HG03520 (cell line): ENCODE data around the gene SMYD1.

Experiments
- ATAC-seq: cut with Tn5 transposase; IDR thresholded peaks from one replicate; pipeline ENCODE4 v1.9.1; 2021; ENCODE audit warnings: mild to moderate bottlenecking, moderate library complexity; ENCODE audit not compliant: unreplicated experiment

The SMYD1 gene

DNA sequence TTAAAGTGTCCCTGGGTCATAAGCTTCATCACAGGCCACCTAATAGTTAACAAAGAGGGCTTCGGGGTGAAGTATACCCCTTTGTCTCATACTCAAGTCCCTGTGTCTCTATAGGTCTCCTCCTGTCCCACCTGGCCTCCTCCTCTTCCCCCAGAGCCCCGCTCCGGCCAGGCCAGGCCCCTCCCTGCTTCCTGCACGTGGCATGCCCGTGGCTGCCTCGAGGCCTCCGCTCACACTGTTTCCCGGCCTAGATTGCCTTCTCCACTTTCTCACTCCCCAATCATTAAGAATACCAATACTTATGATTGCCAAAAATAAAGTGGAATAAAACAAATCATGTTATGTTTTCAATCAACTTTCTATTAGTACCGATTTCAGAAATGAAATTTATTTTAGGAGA lies 18.8 kb downstream of the SMYD1 start:
- no peak for ATAC-seq

DNA sequence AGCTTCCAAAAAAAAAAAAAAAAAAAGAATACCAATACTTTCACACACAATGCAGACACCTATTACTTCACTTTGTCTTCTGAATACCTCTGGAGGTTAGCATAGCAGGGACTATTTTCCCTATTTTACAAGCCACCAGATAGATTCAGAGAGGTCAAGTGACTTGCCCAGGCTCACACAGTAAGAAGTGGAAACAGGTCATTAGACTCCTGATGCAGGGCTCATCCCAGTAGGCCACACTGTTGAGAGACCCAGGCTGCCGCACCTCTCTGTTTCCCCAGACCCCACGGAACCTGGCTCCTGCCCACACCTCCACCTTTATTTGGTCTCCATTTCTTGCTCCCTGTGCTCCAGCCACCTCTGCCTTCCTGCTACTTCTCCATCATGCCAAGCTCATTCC lies 19.4 kb downstream of the SMYD1 start:
- no peak for ATAC-seq

DNA sequence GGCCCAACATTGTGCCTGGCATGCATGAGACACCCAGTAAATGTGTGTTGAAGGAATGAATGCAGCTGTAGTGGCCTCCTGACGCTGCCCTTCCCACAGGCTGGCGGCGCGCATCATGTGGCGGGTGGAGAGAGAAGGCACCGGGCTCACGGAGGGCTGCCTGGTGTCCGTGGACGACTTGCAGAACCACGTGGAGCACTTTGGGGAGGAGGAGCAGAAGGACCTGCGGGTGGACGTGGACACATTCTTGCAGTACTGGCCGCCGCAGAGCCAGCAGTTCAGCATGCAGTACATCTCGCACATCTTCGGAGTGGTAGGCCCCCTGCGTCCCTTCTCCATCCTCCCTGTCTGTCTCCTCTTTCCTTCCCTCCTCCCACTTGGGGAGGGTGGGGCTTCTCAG lies 20.1 kb downstream of the SMYD1 start:
- no peak for ATAC-seq

DNA sequence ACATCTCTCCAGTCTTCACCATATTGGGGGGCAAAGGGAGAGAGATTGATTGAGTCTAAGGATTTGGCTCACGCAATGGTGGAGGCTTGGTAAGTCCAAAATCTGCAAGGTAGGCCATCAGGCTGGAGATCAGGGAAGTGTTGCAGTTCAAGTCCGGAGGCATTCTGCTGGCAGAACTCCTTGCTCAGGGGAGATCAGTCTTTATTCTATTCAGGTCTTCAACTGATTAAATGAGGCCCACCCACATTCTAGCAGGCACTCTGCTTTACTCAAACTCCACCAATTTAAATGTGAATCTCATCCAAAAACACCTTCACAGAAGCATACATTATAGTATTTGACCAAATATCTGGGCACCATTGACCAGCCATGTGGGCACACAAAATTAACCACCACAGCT lies 21.4 kb downstream of the SMYD1 start:
- no peak for ATAC-seq

DNA sequence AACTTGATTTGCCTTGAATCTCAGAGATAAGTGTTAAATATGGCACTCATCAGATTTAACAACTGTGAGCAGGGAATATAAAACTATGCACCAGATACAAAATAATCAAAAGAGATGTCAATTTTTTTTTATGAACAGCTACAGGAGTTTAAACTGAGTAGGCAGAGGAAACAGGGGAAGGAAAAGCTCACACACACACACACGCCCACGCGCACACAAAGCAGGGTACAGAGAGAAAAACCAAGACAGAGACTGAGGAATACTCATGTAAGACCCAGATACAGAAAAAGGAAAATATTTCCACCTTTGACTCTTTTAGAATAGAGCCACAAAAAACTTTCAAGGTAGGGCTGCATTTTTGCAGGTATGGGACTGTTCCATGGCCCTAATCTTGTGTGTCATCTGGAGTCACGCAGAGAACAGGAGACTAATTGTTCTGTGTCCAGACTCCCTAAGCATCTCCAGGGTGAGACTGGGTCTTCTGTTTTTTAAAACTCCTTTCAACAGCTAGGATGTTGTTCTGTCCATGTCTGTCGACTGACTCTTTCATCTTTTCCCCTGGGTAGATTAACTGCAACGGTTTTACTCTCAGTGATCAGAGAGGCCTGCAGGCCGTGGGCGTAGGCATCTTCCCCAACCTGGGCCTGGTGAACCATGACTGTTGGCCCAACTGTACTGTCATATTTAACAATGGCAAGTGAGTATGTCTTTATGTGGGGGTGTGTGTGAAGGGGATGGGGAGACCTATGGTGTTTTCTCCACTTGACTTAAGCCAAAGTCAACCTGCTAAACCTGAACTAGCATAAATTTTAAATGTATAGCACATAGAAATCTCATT lies 23.0 kb downstream of the SMYD1 start:
- no peak for ATAC-seq

DNA sequence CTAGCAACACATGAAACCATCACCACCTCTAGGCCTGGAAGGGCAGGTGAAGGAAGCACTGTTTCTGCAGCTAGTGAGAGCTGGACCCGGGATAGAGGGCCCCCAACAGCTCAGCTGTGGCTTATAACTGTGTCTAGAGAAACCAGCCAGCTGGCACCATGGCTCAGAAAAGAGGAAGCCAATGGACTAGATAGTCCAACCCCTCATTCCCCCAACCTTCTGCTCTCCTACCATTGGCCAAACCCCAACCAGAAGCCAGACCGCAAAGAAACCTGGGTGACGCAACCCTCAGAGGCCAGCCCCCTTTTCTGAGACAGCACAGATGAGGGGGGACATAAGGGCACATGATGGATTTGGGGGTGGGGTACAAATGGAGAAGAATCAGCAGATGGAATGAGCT lies 24.3 kb downstream of the SMYD1 start:
- no peak for ATAC-seq

DNA sequence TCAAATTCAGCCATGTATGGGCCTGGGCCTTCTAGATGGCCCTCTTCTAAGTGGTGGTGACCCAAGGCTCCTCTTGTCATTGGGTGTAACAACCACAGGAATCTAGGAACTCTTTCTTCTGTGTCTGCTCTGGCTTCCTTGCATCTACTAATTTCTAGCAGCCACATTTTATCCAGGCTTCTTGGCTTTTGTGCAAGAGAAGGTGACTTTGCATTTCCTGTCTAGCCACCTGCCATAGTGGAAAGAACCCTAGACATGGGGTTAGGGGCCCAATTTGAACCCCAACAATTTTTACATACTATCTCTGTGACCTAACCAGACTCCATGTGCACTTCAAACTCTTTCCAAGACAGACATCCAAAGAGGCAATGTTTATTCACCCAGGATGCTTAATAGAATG lies 25.1 kb downstream of the SMYD1 start:
- no peak for ATAC-seq

DNA sequence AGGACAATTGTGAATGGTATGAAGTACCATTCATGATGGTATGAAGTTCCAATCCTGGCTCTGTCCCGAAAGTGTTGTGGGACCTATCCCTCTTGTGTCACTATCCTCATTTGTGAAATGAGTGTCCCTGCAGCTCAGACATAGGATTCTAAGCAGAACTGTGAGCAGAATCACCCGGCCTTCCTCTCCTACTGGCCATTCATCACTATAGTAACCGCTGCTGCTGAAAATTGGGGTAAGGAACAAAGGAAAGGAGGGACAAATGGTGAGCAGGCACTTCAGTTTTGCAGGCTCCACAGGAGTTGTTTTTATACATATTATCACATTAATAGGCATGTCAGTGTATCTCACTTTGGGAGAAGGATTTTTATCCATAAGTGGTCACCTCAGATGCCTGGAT lies 27.4 kb downstream of the SMYD1 start:
- no peak for ATAC-seq

DNA sequence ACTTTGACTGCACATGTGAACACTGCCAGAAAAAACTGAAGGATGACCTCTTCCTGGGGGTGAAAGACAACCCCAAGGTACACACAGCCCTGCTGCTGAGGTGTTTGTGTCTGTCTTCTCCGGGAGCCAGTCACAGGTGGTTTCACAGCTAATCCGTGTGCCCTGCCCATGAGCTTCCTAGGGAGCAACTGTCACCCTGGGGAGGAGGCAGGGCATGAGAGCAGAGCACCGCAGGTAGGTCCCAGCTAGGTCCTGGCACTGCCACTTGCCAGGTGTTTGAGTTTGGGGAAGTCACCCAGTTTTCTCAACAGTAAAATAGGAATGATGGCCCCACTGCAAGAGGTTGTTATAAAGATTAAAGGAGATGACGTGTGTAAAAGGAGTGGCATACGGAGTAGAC lies 29.1 kb downstream of the SMYD1 start:
- ATAC-seq: no peak

DNA sequence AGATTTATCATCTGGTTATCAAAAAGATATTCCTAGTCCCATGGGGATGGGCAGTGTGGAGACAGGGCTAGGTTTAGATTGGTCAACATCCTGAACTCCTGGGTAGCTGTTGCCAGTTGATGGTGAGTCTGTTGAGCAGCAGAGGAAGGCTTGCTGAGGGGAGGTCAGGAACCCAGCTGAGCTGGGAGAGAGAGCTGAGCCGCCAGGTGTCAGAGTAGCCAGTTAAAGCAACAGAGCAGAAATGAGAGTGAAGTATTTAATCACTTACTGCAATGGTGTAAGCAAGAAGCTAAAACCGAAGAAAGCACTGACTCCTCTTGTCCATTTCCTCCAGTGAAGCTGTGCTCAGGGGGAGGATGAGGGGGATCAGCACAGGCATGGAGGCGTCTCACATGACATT lies 29.6 kb downstream of the SMYD1 start:
- ATAC-seq: no peak

DNA sequence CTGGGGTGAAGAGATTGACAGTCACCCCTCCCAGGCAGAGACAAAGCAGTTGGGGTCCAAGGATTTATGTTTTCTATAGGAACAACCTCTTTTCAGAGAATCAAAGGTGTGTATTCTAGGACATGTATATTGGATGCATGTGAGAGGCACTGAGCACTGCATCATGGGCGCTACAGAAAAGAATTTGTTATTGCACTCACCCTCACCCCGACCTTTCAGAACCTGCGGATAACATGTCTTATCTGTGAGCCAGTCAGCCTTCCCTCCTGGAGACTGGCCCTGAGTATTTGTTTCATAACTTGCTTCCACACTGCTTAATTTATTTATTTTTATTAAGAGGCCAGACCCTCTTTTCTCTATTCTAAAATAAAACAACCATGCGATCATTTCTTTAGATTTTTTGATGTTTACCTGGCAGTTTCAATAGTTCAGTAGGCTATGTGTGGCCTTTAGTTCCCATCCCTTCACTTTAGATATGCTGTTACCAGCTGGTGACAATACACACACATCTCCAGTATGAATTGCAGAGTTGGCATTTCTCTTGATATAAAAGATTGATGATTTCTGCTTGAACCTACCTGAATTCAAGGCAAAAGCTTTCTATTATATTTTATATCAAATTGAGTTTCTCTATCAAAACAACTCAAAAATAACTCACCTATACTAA lies 30.4 kb downstream of the SMYD1 start:
- ATAC-seq: no peak

DNA sequence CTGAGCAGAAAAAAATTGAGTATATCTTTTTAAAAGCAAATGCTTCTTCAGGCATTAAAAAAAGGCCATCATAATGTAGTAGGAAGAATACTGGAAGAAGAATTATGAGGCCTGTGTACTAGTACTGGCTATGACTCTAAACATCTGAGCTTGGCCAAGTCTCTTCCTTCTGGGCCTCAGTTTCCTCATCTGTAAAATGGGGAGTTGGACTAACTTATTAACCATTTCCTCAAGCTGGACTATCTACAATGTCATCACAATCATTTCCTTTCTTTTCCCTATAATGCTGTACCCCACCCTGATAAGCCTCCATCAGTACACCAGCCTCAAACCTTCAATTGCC lies 30.9 kb downstream of the SMYD1 start:
- ATAC-seq: no peak

DNA sequence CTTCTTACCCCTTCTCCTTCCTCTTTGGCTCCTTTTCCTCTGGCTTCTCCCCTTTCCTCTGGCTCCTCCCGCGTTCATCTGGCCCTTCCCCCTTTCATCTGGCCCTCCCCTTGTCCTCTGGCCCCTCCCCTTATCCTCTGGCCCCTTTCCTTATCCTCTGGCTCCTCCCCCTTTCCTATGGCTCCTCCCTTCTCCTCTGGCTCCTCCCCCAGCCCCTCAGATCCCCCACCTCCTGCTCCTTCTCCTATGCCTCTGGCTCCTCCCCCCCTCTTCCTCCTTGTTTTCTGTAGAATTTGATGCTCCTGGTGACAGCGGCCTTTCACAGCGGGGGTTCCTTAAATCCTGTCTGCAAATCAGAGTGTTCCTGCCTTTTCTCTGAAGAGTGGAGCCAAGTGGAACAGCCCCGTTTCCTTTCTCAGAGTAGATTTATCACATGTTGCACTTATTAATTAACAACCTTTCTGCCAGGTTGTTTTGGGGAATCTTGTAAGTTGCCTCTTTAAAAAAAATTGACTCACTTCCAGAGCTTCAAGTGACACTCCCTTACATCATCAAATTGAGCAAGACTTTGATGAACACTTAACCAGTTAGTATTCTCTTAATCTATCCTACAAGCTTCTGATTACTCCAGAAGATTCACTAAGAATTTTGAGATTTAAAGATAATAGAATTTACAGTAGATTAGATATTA lies 32.3 kb downstream of the SMYD1 start:
- ATAC-seq: no peak

DNA sequence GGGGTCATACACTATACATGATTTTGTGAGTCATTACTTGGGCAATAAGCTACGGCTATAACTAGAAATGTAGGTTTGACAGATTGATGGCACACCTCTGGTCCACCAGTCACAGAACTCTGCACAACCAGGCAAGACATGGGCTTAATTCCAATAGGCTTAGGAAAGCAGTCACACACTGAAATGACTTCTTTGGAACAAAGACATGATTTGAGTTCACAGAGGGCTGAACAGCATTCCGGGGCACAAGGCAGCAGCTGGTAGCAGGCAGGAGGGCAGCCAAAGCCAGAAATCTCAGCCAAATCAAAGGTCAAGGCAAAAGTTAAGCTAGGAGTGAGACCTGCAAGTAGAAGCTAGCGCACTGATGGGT lies 32.8 kb downstream of the SMYD1 start:
- ATAC-seq: no peak

DNA sequence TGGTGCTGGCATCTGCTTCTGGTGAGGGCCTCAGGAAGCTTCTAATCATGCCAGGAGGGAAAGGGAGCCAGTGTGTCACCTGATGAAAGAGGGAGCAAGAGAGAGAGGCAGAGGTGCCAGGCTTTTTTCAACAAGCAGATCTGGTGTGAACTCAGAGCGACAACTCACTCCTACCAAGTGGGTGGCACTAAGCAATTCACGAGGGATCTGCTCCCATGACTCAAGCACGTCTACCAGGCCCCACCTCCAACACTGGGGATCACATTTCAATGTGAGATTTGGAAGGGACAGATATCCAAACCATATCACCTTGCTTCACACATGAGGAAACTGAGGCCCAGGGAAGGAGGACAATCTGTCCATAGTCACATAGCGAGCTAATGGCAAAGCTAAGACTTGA lies 41.2 kb downstream of the SMYD1 start:
- ATAC-seq: no peak

DNA sequence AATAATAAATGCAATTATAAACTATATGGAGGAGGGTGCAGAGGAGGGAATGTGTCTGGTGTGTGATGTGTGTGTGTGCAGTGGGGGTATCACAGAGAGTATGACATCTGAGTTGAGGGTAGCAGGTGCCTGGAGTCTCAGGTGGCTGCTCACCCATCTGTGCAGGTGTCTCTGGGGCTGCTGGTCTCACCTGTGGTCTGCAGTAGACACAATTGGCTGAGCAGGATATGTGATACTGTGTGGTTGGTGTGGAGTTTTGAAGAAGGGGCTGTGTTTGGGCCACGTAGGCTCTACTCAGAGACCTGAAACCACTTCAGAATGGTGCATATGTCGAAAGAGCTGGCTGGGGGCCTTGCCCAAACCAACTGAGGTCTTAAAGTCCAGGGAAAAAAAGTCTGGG lies 43.2 kb downstream of the SMYD1 start:
- ATAC-seq: no peak

DNA sequence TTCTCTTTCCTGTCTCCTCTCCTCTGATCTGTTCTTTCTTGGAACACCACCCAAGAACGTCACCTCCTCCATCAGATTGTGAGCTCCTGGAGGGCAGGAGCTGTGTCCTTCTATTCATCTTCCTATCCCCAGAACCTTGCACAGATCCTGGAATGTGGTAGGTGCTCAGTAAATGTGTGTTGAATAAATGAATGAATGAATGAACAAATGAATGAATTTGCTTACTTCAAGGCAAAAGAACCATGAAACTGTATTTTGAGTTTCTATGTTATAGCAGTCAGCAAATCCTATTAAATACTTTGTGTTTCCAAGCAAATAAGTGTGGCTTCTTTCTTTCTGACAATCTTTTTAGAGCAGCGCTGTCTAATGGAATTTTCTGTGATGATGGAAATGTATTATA lies 45.4 kb downstream of the SMYD1 start:
- ATAC-seq: no peak

DNA sequence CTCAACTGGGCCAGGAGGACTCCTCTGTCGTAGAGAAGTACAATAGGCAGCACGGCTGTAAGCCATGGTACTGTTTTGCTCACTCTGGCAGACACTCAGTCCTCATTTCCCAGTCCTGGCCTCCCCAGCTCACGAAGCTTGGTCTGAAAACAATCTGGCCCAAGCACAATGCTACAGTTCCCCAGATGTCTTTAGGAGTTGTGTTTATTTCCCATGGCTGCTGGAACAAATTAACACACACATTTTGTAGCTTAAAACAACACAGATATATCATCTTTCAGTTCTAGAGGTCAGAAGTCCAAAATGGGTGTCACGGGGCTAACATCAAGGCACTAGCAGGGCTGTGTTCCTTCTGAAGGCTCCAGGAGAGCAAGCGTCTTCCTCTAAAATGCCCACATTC lies 47.3 kb downstream of the SMYD1 start:
- no peak for ATAC-seq

DNA sequence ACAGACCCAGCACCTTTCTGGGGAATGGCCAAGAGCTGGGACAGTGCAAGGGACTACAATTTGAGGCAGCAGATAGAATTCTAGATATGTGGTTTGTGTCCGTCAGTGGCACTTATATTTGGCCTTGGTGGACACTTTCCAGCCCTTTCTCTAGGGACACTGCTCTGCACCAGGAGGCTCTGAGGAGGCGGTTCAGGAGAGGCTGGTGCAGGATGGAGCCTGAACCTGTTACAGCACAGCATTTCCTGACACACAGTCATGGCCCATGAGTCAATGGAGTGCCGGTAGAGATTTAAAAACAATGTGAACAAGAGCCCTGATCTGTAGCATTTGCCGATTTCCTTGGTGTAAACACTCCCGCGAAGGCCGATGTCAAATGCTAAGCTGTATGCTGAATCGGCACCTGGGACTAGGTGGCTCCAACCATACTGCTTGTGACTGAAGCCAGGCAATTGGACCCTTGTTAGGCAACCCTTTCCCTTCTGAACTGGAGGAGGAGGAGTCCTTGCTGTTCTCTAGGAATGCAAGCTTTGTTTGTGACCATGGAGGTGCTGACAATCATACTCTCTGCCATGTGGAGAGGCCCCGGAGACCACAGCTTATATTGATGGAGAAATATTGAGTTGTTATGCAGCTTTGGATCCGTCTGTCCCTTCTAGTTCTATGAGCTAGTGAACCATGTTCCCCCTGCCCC lies 48.3 kb downstream of the SMYD1 start:
- ATAC-seq: no peak

DNA sequence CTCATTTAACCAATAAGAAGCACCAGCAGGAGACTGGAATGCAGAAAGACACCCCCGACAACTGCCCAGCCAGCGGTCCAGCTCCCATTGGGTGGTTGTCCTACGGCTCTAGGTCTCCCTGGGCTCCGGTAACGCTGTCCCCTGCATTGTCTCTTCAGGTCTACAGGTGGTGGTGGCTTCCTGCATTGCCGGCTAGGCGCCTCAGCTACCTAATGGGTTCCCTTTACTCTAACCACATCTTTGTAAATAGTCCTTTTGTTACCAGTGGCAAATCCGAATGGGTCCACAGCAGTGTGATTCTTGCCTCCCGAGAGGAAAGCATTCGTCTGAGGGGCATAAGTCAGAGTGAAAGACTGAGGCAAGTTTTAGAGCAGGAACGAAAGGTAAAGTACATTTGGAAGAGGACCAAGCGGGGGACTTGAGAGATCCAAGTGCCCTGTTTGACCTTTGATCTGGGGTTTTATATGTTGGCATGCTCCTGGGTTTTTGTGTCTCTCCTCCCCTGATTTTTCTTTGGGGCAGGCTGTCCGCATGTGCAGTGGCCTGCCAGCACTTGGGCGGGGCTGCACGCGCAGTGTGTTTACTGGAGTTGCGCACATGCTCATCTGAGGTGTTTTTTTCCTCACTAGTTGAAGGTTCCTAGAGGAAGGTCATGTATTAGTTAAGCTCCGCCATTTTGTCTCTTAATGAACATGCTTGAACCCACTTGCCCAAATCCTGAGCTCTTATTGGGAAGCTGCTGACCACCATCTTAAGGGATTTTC lies 49.2 kb downstream of the SMYD1 start:
- ATAC-seq: no peak

DNA sequence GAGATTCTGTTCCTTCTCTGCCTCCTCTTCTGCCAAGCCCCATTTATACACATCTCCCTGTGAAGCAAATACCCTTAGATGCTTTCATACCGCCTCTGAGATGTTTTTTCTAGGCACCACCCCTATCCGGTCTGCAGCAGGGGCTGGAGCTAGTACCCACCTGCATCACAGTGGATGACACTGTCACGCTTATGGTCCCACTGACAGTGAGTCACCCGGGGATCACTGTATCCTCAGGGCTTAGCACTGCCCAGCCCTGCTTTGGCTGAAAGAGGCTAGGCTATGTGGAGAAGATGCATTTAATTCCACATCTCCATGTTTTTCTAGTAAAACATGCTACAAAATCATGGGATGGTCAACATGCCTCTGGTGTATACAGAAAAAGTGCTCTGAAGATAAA lies 50.3 kb downstream of the SMYD1 start:
- ATAC-seq: no peak
